ENCODE measurements around the gene SNED1.

Gene SNED1

GRCh38 chr2:241007111-241007510, 8.7 kb downstream of the SNED1 start:
- no peak for DNase-seq

GRCh38 chr2:241007880-241008710, 9.7 kb downstream of the SNED1 start:
- no peak for DNase-seq

GRCh38 chr2:241008711-241009121, 10.3 kb downstream of the SNED1 start:
- no peak for DNase-seq

- no peak for DNase-seq
Measured at GRCh38 chr2:241009191-241009590, 10.8 kb downstream of the SNED1 start.

DNA sequence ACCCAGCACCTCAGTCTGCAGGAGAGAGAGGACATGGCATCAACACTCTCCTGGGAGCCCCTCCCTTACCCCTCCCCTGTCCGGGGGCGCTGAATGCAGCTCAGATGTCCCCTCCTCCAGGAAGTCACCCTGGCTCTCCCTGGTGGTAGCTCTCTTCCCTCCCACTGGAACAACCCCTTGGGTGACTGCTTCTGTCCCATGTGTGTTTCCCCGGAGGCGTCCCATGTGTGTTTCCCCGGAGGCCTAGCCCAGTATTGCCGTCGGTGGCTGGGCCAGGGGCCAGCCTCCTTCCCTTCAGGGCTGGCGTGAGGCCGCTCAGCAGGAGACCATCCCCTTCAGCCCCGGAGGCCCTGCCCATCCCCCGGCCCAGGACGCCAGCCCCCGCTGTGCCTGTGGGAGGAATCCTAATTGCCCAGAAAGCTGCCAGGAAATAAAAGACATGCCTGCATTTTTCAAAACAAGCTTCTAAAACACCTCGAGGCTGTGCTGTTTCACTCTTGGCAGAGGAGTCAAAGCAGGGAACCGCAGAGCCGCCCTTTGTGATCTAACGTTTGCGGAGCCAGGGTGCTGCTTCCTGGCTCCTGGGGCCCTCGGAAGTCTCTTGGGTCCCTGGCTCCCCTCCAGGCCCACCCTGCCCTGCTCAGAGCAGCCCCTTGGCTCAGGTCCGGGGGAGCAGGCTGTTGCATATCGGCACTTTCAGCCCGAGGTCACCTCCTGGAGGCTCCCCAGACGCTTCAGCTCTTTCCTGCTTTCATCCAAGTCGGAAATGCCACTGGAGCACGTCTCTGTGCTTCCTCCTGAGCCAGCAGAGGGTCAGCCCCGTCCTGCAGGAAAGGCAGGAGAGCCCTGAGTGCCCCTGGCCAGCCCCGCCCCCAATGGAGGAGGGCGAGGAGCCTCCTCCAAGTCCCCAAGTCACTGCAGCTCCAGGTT, 11.4 kb downstream of the SNED1 start:
- peak; percentile 59 for DNase-seq

DNA sequence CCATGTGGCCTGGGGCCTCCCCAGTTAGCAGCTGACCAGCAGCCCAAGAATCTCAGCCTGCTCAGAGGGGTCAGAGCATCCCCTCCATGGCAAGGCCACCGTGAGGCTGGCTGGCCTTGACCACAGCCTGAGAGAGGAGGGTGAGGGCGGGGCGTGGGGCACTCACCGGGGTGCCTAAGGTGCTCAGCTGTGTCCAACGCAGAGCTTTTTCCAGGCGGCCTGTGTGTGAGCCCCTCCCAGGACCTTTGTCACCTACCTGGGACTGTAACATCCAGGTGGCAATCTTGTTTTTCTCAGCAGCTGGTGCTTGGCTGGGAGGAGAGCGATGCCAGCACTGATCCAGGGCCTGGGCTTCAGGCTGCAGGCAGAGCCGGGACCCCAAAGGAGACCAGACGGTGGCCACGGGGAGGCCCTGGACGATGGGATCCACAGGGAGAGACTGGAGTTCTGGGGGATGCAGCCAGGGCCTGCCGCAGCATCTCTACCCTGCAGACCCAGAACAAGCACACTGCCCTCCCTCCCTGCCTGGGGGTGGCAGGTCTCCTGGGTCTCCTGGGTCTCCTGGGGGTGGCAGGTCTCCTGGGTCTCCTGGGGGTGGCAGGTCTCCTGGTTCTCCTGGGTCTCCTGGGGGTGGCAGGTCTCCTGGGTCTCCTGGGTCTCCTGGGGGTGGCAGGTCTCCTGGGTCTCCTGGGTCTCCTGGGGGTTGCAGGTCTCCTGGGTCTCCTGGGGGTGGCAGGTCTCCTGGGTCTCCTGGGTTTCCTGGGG, 12.3 kb downstream of the SNED1 start:
- DNase-seq = no peak

GRCh38 chr2:241011296-241011600, 12.8 kb downstream of the SNED1 start:
- DNase-seq = no peak

DNA sequence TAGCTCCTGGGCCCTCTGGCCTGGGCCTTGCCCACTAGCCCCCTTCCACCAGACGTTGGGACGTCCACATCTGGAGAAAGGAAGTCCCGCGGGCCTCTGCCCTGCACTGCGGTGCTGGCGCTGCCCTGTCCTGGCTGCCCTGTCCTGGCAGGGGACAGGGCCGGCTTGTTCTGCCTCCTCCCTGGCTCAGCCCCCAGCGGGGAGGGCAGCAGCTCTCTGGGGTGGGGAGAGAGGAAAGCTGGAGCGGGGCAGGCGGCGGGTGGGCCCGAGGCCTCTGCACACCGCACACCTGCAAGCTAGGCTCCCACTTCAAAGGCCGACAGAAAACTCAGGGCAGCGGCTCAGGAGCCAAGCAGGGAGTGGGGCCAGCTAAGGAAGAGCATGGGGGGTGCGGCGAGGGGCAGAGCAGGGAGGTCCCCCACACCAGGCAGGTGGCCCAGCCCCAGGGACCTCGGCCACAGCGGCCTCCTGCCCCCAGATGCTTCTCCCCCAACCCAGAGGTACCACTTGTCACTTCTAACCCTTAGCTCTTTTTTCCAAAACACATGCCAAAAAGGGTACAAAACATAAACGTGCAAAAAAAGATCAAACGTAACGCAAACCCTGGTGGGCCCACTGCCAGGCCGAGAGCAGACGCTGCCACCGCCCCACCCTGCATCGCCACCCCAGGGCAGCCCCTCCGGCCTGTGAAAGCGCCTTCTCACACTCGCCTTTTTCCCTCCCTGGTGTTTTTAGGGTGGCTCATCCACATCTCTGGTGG, 13.5 kb downstream of the SNED1 start:
- DNase-seq = no peak

- DNase-seq = no peak
Measured at GRCh38 chr2:241014224-241014623, 15.8 kb downstream of the SNED1 start.

- no peak for DNase-seq
Measured at GRCh38 chr2:241014764-241015163, 16.3 kb downstream of the SNED1 start.

DNA sequence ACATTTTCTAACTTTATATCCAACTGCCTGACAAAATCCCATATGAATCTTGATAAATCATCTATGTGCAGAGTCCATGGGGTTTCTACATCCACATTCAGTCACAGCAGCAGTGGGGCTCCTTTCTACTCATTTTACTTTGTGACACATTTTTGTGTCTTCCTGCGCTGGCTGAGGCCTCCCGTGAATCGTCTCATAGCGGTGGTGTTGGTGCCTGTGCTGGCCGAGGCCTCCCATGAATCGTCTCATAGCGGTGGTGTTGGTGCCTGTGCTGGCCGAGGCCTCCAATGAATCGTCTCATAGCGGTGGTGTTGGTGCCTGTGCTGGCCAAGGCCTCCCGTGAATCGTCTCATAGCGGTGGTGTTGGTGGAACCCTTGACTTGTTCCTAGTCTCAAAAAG, 17.0 kb downstream of the SNED1 start:
- no peak for DNase-seq

- DNase-seq = no peak
Measured at GRCh38 chr2:241017228-241017940, 19.0 kb downstream of the SNED1 start.

- DNase-seq = no peak
Measured at GRCh38 chr2:241018051-241018891, 19.9 kb downstream of the SNED1 start.

DNA sequence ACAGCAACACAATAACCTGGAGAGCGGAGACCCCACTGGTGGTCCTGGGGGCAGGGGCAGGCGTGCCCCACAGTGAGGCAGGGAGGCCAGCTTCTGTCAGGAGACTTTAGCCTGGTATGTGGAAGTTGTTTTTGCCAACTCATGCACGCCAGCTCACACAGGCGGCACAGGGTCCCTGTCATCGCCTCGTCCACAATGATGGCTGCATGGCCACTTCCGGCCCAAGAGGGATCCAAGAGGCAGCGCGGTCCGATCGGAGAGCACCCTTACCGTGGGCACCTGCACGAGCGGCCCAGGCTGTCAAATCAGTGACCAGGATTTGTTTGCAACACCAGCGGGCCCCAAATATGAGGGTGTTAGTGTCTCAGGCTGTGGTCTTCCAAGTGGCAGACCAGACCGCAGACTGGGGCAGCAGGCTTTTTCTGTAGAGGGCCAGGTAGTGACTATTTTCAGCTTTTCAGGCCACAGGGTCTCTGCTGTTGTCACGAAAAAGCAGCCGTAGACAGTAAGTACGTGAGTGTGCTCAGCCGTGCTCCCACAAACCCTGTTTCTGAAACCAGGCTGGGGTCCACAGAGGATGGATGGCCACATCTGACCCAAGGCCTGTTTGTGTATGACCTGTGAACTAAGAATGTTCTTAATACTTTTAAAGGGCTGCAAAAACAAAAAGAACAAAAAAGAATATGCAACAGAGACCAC, 21.2 kb downstream of the SNED1 start:
- DNase-seq = no peak

- DNase-seq = no peak
Measured at GRCh38 chr2:241020201-241020600, 21.8 kb downstream of the SNED1 start.

- DNase-seq = no peak
Measured at GRCh38 chr2:241020629-241021190, 22.3 kb downstream of the SNED1 start.

DNA sequence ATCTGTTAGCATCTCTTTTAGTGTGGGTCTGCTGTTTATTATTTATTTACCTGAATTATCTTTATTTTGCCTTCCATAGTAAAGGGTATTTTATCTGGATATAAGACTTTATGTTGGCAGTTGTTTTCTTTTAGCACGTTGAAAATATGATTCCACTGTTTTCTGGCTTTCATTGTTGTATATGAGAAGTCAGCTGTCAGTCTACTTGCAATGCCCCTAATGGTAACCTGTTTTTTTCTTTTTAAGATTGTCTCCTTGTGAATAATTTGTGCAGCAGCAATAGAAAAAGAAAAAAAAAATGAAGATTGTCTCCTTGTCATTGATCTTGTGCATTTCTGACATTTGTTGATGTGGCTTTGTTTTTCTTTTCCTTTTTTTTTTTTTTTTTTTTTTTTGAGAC, 27.2 kb downstream of the SNED1 start:
- DNase-seq = no peak

DNA sequence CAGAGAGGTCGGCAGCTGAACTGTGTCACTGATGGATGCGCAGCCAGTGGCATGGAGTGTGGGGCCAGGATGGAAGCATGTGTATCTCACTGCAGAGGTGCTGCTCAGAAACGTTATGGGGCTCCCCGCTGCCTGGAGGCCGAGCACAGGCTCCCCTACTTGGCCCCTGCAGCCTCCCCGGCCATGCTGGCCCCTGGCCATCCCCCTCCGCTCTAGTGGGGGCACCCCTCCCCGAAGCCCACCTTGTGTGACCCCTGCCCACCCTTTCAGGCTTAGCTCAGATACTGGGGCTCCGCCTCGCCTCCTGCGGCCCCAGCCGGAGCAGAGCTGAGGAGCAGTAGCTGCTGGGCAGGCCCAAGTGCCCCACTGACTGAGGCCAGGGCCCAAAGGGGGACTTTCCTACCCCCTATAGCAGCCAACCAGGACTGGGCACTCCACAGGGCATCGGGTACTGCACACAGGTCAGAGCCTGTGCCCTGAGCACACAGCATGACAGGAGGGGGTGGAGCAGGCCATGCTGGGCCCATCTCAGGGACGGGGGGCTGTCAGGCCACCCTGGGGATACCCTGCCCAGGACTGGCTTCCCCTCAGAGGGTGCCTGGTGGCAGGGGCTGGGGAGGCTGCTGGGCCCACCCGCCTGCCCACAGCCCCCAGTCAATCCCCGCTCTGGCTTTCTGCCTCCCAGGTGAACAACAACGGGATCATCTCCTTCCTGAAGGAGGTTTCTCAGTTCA, 31.3 kb downstream of the SNED1 start:
- no peak for DNase-seq

- no peak for DNase-seq
Measured at GRCh38 chr2:241030333-241030680, 31.9 kb downstream of the SNED1 start.
